Astrocyte of the spinal cord (primary cell): ENCODE data around the gene SLC2A13.

Experiments used
- DNase-seq: peaks from one replicate; pipeline ENCODE4 v3.0.0; 2011; ENCODE audit warnings: low read depth, low spot score
- H3K4me3 ChIP-seq: 2 replicates; pipeline ENCODE4 v1.5.1; 2011; ENCODE audit warnings: low read depth, mild to moderate bottlenecking, low read length, moderate library complexity
- CTCF ChIP-seq: IDR thresholded peaks from 2 replicates; pipeline ENCODE4 v1.5.1; 2012; ENCODE audit warnings: low read depth, mild to moderate bottlenecking, low read length, inconsistent platforms
- in situ Hi-C: cut with HindIII; loops from 2 replicates; pipeline ENCODE4 v1.10.0; 2017; ENCODE audit warnings: low sequenced_read_pairs

Gene SLC2A13

DNA sequence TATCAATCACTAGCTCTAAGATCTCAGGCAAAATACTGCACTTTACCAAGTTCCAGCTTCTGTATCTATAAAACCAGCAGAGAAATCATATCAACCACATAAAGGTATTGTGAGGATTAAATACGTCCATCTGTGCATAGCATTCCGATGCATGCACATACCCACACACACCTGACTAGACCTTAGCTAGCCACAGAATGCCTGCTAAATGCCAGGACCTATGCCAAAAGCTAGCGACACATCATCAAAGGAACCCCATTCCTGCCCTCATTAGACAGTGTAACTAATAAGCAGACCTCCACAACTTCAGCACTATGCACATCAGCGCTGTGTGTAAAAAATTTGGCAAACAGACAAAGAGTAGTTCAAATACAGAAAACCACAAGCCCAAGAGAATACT, 185.2 kb downstream of the SLC2A13 start:
- DNase-seq = no peak
- H3K4me3 ChIP-seq = no peak overlapping the region
- in situ Hi-C loops = no loop called here
- no peak for TF ChIP-seq CTCF

DNA sequence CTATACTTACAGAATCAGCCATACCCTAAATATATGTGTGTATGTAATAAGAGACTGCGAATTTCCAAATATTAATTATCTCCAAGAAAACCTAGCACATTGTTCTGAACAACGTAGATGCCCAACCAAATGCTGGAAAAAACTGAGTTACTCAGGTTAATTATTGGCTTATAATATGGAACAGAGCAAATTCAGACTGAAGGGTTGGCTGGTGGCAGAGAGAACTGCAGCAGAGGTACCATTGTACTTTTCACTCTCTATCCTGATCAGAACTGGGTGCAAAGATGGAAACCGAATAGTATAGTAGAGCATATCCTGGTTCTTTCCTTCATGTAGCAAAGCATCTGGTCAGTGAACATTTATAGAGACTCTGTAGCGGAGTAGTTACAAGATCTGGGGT, 185.7 kb downstream of the SLC2A13 start:
- in situ Hi-C loops = no loop called here
- DNase-seq = no peak
- TF ChIP-seq CTCF = no peak
- no peak overlapping the region for H3K4me3 ChIP-seq

- H3K4me3 ChIP-seq = no peak overlapping the region
- in situ Hi-C loops = no loop called here
- no peak for DNase-seq
- no peak for TF ChIP-seq CTCF
These were observed 186.1 kb downstream of the SLC2A13 start for GRCh38 chr12:39919790-39920189.

DNA sequence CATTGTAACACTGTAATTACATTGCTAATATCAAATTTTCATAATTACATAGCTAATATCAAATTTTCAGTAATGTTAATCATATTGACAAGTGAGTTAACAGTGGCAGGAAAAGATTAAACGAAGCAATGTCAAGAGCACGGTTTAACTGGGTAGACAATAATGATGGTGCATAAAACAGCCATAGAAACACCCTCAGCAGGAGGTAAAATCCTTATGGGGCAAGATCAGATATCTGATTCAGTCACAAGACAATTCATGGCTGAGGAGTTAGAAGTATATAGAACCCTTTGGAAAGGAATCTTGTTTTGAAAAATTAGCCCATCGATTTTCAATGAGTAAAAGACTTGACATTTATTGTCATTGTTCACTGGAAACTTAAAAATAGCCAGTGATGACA, 190.6 kb downstream of the SLC2A13 start:
- in situ Hi-C loops = no loop called here
- TF ChIP-seq CTCF = no peak
- no peak overlapping the region for H3K4me3 ChIP-seq
- no peak for DNase-seq

DNA sequence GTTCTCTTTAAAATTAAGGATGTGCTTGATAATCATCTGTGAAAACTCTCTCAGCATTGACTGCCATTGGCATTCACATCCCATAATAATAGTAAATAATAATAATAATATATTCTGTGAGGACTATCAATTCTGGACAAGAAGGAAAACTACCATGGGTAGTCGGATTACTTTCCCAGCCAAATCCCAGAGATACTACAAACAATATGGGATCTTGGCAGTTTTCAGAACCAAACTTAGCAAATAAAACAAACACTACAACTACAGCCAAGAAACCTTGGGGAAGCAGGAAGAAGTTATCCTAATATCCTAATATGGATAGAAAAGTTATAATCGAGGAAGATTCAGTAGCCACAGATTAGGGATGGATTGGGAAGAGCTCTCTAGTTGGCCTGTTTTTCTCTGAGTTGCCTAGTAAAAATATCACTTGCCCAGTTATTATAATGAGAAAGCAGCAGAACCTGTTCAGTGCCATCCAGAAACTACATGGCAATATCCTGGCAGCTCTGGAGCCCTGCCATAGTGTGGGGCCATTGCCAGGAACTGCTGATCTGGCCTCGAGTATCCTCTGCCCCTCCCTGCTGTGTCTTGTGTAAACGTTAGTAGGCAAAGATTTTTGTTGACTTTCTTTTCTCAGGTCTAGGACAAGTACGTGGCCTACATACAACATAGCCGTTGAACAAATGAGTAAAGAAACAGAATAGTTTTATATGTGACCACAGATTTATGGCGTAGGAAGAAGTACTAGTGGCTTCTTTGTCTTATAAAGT, 193.5 kb downstream of the SLC2A13 start:
- H3K4me3 ChIP-seq = no peak overlapping the region
- in situ Hi-C loops = no loop called here
- no peak for TF ChIP-seq CTCF
- DNase-seq = no peak

DNA sequence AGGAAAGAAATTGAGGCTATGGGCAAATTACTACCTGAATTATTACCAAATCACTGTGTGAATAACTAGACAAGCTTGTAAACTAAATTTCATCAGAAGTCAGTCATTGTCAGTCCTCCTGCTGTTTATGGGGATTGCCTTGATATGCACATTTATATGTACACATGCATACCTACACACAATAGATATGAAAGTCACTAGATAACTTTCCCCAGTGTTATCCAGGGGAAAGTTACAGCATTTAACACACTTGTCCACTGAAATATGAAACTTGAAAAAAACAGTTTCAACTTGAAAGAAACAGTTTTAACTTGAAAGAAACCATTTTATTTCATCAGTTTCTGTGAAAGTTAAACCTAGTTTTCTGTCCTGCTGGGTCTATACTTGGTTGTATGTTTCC, 199.6 kb downstream of the SLC2A13 start:
- TF ChIP-seq CTCF = no peak
- in situ Hi-C loops = no loop called here
- DNase-seq = no peak
- H3K4me3 ChIP-seq = no peak overlapping the region
